Breast epithelium (tissue), 4 donors: Measurements from ENCODE around the gene NEURL3. TPM values are rescaled to one million over a fixed set of nuclear protein-coding genes. Genes with fewer than 3 reads are reported as not detected.

Experiments used
- DNase-seq, 2 donors: peaks; one replicate each; pipeline ENCODE4 v3.0.0-alpha.2; 2019; ENCODE audit warnings: low spot score in 2 of 2
- H3K27ac ChIP-seq, 2 donors: fragments of 200-600 bp; sonication (generic) in 1 of 2; one replicate each; pipeline ENCODE4 v1.5.1; 2016 to 2019; ENCODE audit warnings: mild to moderate bottlenecking in 1 of 2
- H3K27me3 ChIP-seq, 2 donors: fragments of 200-600 bp; sonication (generic) in 1 of 2; one replicate each; pipeline versions ENCODE4 v1.5.1 to v1.6.0; 2017 to 2019; ENCODE audit warnings: control low read depth in 1 of 2, mild to moderate bottlenecking in 1 of 2
- H3K36me3 ChIP-seq: fragments of 200-600 bp; one replicate; pipeline ENCODE4 v1.5.1; 2019
- H3K4me1 ChIP-seq, 2 donors: fragments of 200-600 bp; sonication (generic); one replicate each; pipeline ENCODE4 v1.5.1; 2016 to 2019; ENCODE audit warnings: control low read depth in 1 of 2
- H3K4me3 ChIP-seq, 3 donors: fragments of 200-600 bp; sonication (generic); 1 replicate in 2 of 3; 2 replicates in 1 of 3; pipeline ENCODE4 v1.5.1; 2016 to 2019; ENCODE audit warnings: mild to moderate bottlenecking in 3 of 3, moderate library complexity in 2 of 3
- H3K9me3 ChIP-seq, 2 donors: fragments of 200-600 bp; sonication (generic) in 1 of 2; one replicate each; pipeline ENCODE4 v1.5.1; 2016 to 2019; ENCODE audit warnings: control low read depth in 1 of 2
- POLR2A ChIP-seq: fragments of 450-650 bp; IDR thresholded peaks from one replicate; pipeline ENCODE4 v1.6.1; 2016; ENCODE audit warnings: antibody characterized with exemption, mild to moderate bottlenecking, moderate library complexity
- POLR2AphosphoS5 ChIP-seq, 3 donors: sonication (generic); formaldehyde crosslinking; IDR thresholded peaks; one replicate each; pipeline ENCODE4 v1.6.1; 2017; ENCODE audit warnings: antibody characterized with exemption in 3 of 3
- intact Hi-C: fragments of 100-400 bp; cut with DNase I; formaldehyde crosslinking; loops from one replicate; pipeline ENCODE4 v1.15.1; 2023; ENCODE audit warnings: low total_unique reads
- total RNA-seq, 3 donors: library from RNA; depleted of rRNA; stranded (reverse); fragments of >200 nt; gene quantifications; one replicate each; pipeline ENCODE4 v1.1.0, GENCODE V29; 2016
- TF ChIP-seq, protein P1 (sequence below), 3 donors: fragments of 450-650 bp; IDR thresholded peaks; one replicate each; pipeline ENCODE4 v1.5.1; 2016 to 2017; ENCODE audit warnings: antibody characterized with exemption in 3 of 3, mild to moderate bottlenecking in 3 of 3, moderate library complexity in 3 of 3

NEURL3 gene
- total RNA-seq, 3 donors from 2014 or later, result 4.3 to 6.1 TPM; not detected in 1

DNA sequence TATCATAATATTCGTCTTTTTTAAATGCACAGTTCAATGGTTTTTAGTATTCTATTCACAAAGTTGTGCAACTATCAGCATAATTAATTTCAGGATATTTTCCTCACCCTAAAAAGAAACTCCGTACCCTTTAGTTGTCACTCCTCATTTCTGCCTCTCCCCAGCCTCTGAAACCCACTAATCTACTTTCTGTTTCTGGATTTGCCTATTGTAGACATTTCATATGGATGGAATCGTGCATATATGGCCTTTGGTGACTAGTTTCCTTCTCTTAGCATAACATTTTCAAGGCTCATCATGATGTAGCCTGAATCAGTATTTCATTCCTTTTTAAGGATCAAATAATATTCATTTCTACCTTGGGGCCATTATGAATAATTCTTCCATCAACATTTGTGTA lies 18.5 kb downstream of the NEURL3 start:
- no peak for DNase-seq
- intact Hi-C loops, result no loop called here
- peak overlapping the region in 2 of 3 donors; percentile 47 to 73 for H3K4me3 ChIP-seq

DNA sequence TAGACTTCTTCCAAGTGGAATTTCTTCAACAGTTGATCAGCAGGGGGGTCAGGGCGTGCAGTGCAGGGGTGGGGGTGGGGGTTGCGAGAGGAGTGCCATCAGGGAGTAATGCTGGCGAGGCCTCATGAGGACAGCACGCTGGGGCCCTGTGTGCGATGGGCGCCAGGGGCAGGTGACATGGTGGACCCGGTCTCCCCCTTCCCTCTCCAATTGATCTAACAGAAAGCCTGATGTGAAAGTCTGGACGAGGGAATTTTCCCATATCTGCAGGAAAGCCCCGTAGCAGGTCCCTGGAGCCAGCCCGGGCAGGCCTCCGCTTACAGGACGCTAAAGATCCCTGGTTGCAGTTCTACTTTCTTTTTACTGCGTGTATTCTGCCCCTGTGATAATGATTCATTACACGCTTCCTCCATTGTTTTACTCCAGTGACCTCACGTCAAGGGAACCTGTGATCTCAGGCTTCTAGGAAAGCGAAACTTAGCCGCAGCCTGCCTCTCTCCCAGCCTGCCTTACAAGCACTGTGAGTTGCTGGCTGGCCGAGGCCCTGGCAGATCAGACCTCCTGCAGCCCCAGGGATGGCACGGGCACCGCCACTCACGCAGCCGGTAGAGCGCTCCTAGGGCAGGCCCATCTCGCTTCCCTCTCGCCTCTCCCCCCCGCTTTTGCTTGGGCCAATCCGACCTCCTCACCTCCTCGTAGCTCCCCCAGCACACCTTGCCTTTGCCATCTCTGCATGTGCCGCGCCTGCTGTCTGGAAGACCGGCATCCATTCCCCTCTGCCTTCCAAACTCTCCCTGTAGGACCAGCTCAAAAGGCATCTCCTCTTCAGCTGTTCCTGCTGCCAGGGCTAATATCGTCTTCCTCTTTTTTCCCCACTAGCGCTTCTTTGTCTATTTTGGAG lies 19.2 kb downstream of the NEURL3 start:
- peak; percentile 71 to 74 for DNase-seq
- H3K27me3 ChIP-seq, result no peaks in the 10 kb centered on the region
- intact Hi-C loops, result no loop called here

More for the DNA sequence above, 18.5 kb downstream of the NEURL3 start:
- Histone ChIP-seq H3K27ac (peak overlapping the region; percentile 92 to 93), H3K9me3 (no peaks in the 10 kb centered on the region), H3K4me1 (no peaks in the 10 kb centered on the region), H3K36me3 (no peaks in the 10 kb centered on the region), H3K27me3 (no peaks in the 10 kb centered on the region)
- no peak for TF ChIP-seq POLR2AphosphoS5 (IDR thresholded peaks at IDR 0.05)
- TF ChIP-seq, protein P1, sequence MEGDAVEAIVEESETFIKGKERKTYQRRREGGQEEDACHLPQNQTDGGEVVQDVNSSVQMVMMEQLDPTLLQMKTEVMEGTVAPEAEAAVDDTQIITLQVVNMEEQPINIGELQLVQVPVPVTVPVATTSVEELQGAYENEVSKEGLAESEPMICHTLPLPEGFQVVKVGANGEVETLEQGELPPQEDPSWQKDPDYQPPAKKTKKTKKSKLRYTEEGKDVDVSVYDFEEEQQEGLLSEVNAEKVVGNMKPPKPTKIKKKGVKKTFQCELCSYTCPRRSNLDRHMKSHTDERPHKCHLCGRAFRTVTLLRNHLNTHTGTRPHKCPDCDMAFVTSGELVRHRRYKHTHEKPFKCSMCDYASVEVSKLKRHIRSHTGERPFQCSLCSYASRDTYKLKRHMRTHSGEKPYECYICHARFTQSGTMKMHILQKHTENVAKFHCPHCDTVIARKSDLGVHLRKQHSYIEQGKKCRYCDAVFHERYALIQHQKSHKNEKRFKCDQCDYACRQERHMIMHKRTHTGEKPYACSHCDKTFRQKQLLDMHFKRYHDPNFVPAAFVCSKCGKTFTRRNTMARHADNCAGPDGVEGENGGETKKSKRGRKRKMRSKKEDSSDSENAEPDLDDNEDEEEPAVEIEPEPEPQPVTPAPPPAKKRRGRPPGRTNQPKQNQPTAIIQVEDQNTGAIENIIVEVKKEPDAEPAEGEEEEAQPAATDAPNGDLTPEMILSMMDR (IDR thresholded peaks at IDR 0.05), result no peak
- no peak for TF ChIP-seq POLR2A

DNA sequence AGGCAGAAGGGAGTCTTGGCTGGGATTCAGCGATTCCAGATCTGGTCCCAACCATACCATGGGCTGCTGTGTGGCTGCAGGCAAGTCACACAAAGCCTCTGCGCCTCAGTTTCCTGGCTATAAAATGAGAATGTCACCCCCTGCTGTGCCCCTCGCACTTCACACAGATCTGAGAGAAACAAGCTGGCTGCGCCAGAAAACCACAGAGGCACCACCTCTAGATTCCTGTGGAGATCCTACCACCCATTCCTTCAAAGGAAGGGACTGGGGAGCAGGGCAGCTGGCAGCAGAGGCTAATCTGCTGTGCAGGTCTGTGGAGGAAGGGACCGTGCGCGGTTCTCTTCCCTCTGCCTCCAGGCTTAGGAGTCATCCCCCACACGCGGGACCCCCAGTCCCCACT lies 19.8 kb downstream of the NEURL3 start:
- no peak for DNase-seq
- Histone ChIP-seq H3K4me3 (peak overlapping the region; percentile 47 to 73 (median 50)), H3K27me3 (no peaks in the 10 kb centered on the region), H3K4me1 (no peaks in the 10 kb centered on the region), H3K36me3 (no peaks in the 10 kb centered on the region), H3K9me3 (no peaks in the 10 kb centered on the region), H3K27ac (peak overlapping the region; percentile 92 to 93)
- no peak for TF ChIP-seq POLR2AphosphoS5 (IDR thresholded peaks at IDR 0.05)
- TF ChIP-seq, protein P1 (IDR thresholded peaks at IDR 0.05), result no peak
- TF ChIP-seq POLR2A, result no peak
- intact Hi-C loops, result no loop called here

More for the DNA sequence above, 19.2 kb downstream of the NEURL3 start:
- TF ChIP-seq, protein P1 (IDR thresholded peaks at IDR 0.05), result no peak
- TF ChIP-seq POLR2AphosphoS5 (IDR thresholded peaks at IDR 0.05), result peak in 2 of 3 donors; percentile 34 to 65
- no peaks in the 10 kb centered on the region for H3K9me3 ChIP-seq
- H3K36me3 ChIP-seq, result no peaks in the 10 kb centered on the region
- peak overlapping the region; percentile 47 to 73 (median 50) for H3K4me3 ChIP-seq
- peak overlapping the region; percentile 92 to 93 for H3K27ac ChIP-seq
- H3K4me1 ChIP-seq, result no peaks in the 10 kb centered on the region

DNA sequence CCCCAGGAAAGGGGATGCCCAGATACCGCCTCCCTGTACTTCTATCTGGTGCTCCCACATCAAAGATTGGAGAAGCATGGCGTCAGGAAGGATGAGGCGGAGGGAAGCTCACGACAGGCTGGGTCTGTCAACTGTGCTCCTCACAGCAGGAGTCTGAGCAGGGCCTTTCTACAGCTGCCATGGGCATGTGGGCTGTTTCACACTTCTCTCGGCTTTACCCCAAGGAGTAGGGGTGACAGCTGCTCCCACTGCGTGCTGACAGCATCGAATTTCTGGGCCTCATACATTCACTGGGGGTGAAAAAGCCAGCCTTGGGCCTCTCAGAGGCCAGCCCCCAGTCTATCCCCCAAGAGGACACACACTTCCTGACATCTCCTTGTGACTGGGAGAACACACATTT lies 21.1 kb downstream of the NEURL3 start:
- Histone ChIP-seq H3K27me3 (no peaks in the 10 kb centered on the region), H3K4me3 (no peak overlapping the region), H3K4me1 (no peaks in the 10 kb centered on the region), H3K27ac (no peak overlapping the region), H3K36me3 (no peaks in the 10 kb centered on the region), H3K9me3 (no peaks in the 10 kb centered on the region)
- TF ChIP-seq POLR2AphosphoS5 (IDR thresholded peaks at IDR 0.05) (no peak), POLR2A (no peak)
- TF ChIP-seq, protein P1 (IDR thresholded peaks at IDR 0.05), result no peak
- DNase-seq, result no peak
- intact Hi-C loops, result no loop called here

DNA sequence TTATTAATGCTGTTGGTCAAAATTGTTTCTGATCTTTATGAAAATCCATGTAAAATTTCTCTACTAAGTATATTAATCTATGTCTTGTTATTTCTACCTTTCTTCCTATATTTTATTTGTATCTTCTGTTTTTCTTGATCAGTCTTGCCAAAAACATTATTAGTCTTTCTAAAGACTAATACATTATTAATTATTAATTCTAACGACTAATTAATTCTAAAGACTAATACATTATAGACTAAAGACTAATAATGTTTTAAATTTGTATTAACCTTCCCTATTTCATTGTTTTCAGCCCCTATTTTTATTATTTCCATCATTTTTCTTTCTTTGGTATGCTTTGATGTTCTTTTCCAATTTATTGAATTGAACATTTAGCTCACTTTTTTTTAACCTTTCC lies 27.7 kb downstream of the NEURL3 start:
- no peak overlapping the region for H3K27ac ChIP-seq
- H3K36me3 ChIP-seq, result no peaks in the 10 kb centered on the region
- TF ChIP-seq POLR2A (no peak), POLR2AphosphoS5 (IDR thresholded peaks at IDR 0.05) (no peak)
- TF ChIP-seq, protein P1 (IDR thresholded peaks at IDR 0.05), result no peak
- no peaks in the 10 kb centered on the region for H3K27me3 ChIP-seq
- intact Hi-C loops, result loop anchor here (2.0 kb wide), 1 partner anchor 55 kb away; no protein-coding TSS in a partner anchor
- no peak overlapping the region for H3K4me3 ChIP-seq
- no peak for DNase-seq
- H3K9me3 ChIP-seq, result no peaks in the 10 kb centered on the region
- H3K4me1 ChIP-seq, result no peaks in the 10 kb centered on the region
